GM18502 (cell line): ENCODE results near the gene MALAT1.
"Not testable (repeated sequence)": the region's sequence is repeated elsewhere in the genome, so short reads cannot be mapped to it uniquely, and the experiment has no call there.

Source experiments
- ATAC-seq: cut with Tn5 transposase; IDR thresholded peaks from one replicate; pipeline ENCODE4 v1.9.1; 2021; ENCODE audit warnings: mild to moderate bottlenecking; ENCODE audit not compliant: unreplicated experiment, poor library complexity

MALAT1 gene

DNA sequence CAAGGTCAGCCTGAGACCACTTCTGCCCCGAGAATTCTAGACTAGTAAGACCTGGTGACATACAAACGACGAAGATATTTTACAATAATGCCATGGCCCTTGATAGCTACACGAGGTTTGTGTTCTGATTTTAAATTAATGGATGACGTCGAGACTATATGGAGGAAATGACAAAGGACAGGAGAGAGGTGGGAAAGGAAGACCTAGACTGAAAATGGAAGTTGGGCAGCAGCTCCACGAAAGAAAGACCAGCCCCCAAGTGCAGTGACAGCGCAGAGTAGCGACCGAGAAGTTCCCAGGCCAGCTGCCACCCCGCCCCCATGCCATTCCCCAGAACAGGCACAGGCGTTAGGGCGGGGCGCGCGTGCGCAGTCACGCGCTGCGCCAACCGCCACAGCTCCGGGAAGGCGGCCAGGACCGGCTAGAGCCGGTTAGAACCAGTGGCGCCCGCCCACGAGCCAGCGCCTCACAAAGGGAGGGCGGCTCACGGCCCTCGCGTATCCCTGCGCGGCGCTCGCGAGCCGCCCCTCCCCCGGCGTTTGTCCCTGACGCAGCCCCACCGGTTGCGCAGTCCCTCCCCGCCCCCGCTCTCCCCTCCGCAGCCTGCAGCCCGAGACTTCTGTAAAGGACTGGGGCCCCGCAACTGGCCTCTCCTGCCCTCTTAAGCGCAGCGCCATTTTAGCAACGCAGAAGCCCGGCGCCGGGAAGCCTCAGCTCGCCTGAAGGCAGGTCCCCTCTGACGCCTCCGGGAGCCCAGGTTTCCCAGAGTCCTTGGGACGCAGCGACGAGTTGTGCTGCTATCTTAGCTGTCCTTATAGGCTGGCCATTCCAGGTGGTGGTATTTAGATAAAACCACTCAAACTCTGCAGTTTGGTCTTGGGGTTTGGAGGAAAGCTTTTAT lies 1.5 kb upstream of the MALAT1 start:
- peak; percentile 65 for ATAC-seq

DNA sequence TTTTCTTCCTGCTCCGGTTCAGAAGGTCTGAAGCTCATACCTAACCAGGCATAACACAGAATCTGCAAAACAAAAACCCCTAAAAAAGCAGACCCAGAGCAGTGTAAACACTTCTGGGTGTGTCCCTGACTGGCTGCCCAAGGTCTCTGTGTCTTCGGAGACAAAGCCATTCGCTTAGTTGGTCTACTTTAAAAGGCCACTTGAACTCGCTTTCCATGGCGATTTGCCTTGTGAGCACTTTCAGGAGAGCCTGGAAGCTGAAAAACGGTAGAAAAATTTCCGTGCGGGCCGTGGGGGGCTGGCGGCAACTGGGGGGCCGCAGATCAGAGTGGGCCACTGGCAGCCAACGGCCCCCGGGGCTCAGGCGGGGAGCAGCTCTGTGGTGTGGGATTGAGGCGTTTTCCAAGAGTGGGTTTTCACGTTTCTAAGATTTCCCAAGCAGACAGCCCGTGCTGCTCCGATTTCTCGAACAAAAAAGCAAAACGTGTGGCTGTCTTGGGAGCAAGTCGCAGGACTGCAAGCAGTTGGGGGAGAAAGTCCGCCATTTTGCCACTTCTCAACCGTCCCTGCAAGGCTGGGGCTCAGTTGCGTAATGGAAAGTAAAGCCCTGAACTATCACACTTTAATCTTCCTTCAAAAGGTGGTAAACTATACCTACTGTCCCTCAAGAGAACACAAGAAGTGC lies 661 bp upstream of the MALAT1 start:
- no peak for ATAC-seq

DNA sequence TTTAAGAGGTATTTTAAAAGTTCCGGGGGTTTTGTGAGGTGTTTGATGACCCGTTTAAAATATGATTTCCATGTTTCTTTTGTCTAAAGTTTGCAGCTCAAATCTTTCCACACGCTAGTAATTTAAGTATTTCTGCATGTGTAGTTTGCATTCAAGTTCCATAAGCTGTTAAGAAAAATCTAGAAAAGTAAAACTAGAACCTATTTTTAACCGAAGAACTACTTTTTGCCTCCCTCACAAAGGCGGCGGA lies 193 bp upstream of the MALAT1 start:
- ATAC-seq: no peak

DNA sequence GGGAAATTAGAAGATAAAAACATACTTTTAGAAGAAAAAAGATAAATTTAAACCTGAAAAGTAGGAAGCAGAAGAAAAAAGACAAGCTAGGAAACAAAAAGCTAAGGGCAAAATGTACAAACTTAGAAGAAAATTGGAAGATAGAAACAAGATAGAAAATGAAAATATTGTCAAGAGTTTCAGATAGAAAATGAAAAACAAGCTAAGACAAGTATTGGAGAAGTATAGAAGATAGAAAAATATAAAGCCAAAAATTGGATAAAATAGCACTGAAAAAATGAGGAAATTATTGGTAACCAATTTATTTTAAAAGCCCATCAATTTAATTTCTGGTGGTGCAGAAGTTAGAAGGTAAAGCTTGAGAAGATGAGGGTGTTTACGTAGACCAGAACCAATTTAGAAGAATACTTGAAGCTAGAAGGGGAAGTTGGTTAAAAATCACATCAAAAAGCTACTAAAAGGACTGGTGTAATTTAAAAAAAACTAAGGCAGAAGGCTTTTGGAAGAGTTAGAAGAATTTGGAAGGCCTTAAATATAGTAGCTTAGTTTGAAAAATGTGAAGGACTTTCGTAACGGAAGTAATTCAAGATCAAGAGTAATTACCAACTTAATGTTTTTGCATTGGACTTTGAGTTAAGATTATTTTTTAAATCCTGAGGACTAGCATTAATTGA lies 1.0 kb downstream of the MALAT1 start:
- ATAC-seq: no peak

DNA sequence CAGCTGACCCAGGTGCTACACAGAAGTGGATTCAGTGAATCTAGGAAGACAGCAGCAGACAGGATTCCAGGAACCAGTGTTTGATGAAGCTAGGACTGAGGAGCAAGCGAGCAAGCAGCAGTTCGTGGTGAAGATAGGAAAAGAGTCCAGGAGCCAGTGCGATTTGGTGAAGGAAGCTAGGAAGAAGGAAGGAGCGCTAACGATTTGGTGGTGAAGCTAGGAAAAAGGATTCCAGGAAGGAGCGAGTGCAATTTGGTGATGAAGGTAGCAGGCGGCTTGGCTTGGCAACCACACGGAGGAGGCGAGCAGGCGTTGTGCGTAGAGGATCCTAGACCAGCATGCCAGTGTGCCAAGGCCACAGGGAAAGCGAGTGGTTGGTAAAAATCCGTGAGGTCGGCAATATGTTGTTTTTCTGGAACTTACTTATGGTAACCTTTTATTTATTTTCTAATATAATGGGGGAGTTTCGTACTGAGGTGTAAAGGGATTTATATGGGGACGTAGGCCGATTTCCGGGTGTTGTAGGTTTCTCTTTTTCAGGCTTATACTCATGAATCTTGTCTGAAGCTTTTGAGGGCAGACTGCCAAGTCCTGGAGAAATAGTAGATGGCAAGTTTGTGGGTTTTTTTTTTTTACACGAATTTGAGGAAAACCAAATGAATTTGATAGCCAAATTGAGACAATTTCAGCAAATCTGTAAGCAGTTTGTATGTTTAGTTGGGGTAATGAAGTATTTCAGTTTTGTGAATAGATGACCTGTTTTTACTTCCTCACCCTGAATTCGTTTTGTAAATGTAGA lies 1.7 kb downstream of the MALAT1 start:
- ATAC-seq: no peak

DNA sequence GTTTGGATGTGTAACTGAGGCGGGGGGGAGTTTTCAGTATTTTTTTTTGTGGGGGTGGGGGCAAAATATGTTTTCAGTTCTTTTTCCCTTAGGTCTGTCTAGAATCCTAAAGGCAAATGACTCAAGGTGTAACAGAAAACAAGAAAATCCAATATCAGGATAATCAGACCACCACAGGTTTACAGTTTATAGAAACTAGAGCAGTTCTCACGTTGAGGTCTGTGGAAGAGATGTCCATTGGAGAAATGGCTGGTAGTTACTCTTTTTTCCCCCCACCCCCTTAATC lies 2.3 kb downstream of the MALAT1 start:
- ATAC-seq: no peak

DNA sequence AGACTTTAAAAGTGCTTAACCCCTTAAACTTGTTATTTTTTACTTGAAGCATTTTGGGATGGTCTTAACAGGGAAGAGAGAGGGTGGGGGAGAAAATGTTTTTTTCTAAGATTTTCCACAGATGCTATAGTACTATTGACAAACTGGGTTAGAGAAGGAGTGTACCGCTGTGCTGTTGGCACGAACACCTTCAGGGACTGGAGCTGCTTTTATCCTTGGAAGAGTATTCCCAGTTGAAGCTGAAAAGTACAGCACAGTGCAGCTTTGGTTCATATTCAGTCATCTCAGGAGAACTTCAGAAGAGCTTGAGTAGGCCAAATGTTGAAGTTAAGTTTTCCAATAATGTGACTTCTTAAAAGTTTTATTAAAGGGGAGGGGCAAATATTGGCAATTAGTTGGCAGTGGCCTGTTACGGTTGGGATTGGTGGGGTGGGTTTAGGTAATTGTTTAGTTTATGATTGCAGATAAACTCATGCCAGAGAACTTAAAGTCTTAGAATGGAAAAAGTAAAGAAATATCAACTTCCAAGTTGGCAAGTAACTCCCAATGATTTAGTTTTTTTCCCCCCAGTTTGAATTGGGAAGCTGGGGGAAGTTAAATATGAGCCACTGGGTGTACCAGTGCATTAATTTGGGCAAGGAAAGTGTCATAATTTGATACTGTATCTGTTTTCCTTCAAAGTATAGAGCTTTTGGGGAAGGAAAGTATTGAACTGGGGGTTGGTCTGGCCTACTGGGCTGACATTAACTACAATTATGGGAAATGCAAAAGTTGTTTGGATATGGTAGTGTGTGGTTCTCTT lies 2.8 kb downstream of the MALAT1 start:
- ATAC-seq: no peak

DNA sequence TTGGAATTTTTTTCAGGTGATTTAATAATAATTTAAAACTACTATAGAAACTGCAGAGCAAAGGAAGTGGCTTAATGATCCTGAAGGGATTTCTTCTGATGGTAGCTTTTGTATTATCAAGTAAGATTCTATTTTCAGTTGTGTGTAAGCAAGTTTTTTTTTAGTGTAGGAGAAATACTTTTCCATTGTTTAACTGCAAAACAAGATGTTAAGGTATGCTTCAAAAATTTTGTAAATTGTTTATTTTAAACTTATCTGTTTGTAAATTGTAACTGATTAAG lies 3.4 kb downstream of the MALAT1 start:
- no peak for ATAC-seq

DNA sequence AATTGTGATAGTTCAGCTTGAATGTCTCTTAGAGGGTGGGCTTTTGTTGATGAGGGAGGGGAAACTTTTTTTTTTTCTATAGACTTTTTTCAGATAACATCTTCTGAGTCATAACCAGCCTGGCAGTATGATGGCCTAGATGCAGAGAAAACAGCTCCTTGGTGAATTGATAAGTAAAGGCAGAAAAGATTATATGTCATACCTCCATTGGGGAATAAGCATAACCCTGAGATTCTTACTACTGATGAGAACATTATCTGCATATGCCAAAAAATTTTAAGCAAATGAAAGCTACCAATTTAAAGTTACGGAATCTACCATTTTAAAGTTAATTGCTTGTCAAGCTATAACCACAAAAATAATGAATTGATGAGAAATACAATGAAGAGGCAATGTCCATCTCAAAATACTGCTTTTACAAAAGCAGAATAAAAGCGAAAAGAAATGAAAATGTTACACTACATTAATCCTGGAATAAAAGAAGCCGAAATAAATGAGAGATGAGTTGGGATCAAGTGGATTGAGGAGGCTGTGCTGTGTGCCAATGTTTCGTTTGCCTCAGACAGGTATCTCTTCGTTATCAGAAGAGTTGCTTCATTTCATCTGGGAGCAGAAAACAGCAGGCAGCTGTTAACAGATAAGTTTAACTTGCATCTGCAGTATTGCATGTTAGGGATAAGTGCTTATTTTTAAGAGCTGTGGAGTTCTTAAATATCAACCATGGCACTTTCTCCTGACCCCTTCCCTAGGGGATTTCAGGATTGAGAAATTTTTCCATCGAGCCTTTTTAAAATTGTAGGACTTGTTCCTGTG lies 3.9 kb downstream of the MALAT1 start:
- ATAC-seq: no peak

DNA sequence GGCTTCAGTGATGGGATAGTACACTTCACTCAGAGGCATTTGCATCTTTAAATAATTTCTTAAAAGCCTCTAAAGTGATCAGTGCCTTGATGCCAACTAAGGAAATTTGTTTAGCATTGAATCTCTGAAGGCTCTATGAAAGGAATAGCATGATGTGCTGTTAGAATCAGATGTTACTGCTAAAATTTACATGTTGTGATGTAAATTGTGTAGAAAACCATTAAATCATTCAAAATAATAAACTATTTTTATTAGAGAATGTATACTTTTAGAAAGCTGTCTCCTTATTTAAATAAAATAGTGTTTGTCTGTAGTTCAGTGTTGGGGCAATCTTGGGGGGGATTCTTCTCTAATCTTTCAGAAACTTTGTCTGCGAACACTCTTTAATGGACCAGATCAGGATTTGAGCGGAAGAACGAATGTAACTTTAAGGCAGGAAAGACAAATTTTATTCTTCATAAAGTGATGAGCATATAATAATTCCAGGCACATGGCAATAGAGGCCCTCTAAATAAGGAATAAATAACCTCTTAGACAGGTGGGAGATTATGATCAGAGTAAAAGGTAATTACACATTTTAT lies 4.6 kb downstream of the MALAT1 start:
- ATAC-seq: no peak

DNA sequence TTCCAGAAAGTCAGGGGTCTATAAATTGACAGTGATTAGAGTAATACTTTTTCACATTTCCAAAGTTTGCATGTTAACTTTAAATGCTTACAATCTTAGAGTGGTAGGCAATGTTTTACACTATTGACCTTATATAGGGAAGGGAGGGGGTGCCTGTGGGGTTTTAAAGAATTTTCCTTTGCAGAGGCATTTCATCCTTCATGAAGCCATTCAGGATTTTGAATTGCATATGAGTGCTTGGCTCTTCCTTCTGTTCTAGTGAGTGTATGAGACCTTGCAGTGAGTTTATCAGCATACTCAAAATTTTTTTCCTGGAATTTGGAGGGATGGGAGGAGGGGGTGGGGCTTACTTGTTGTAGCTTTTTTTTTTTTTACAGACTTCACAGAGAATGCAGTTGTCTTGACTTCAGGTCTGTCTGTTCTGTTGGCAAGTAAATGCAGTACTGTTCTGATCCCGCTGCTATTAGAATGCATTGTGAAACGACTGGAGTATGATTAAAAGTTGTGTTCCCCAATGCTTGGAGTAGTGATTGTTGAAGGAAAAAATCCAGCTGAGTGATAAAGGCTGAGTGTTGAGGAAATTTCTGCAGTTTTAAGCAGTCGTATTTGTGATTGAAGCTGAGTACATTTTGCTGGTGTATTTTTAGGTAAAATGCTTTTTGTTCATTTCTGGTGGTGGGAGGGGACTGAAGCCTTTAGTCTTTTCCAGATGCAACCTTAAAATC lies 5.3 kb downstream of the MALAT1 start:
- no peak for ATAC-seq

DNA sequence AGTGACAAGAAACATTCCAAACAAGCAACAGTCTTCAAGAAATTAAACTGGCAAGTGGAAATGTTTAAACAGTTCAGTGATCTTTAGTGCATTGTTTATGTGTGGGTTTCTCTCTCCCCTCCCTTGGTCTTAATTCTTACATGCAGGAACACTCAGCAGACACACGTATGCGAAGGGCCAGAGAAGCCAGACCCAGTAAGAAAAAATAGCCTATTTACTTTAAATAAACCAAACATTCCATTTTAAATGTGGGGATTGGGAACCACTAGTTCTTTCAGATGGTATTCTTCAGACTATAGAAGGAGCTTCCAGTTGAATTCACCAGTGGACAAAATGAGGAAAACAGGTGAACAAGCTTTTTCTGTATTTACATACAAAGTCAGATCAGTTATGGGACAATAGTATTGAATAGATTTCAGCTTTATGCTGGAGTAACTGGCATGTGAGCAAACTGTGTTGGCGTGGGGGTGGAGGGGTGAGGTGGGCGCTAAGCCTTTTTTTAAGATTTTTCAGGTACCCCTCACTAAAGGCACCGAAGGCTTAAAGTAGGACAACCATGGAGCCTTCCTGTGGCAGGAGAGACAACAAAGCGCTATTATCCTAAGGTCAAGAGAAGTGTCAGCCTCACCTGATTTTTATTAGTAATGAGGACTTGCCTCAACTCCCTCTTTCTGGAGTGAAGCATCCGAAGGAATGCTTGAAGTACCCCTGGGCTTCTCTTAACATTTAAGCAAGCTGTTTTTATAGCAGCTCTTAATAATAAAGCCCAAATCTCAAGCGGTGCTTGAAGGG lies 6.0 kb downstream of the MALAT1 start:
- no peak for ATAC-seq

DNA sequence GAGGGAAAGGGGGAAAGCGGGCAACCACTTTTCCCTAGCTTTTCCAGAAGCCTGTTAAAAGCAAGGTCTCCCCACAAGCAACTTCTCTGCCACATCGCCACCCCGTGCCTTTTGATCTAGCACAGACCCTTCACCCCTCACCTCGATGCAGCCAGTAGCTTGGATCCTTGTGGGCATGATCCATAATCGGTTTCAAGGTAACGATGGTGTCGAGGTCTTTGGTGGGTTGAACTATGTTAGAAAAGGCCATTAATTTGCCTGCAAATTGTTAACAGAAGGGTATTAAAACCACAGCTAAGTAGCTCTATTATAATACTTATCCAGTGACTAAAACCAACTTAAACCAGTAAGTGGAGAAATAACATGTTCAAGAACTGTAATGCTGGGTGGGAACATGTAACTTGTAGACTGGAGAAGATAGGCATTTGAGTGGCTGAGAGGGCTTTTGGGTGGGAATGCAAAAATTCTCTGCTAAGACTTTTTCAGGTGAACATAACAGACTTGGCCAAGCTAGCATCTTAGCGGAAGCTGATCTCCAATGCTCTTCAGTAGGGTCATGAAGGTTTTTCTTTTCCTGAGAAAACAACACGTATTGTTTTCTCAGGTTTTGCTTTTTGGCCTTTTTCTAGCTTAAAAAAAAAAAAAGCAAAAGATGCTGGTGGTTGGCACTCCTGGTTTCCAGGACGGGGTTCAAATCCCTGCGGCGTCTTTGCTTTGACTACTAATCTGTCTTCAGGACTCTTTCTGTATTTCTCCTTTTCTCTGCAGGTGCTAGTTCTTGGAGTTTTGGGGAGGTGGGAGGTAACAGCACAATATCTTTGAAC lies 6.8 kb downstream of the MALAT1 start:
- ATAC-seq: no peak

DNA sequence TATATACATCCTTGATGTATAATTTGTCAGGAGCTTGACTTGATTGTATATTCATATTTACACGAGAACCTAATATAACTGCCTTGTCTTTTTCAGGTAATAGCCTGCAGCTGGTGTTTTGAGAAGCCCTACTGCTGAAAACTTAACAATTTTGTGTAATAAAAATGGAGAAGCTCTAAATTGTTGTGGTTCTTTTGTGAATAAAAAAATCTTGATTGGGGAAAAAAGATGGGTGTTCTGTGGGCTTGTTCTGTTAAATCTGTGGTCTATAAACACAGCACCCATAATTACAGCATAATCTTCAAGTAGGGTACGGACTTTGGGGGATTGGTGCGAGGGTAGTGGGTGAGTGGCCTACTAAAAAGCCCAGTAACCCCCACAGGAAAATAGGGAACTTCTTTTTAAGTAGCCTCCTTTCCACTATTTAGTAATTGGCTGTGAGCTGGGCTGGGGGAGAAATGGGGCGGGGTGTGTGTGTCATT lies 7.5 kb downstream of the MALAT1 start:
- no peak for ATAC-seq

DNA sequence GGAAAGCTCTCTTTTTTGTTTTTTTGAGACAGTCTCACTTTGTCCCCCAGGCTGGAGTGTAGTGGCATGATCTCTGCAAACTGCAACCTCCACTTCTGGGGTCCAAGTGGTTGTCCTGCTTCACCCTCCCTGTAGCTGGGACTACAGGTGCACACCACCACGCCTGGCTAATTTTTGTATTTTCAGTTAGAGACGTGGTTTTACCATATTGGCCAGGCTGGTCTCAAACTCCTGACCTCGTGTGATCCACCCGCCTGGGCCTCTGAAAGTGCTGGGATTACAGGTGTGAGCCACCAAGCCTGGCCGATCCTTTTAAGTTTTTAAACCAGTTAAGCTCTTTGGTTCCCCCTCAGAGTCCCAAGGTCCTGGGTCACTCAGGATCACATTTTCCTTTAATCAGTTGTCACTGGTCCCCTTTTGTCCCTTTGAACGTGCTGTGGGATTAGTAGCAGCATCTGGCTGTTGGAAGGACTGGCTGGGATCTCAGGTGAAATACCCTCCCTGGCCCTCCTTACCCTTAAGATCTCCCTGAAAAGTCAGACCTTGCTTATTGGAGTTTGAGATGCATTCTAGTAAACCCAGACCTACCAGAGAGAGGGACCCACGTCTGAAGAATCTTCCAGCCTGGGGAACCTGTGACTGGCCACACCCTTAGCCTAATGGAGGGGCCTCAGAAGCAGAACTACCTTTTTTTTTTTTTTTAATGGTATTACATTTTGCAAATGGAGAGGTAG lies 8.1 kb downstream of the MALAT1 start:
- peak; percentile 22 for ATAC-seq

DNA sequence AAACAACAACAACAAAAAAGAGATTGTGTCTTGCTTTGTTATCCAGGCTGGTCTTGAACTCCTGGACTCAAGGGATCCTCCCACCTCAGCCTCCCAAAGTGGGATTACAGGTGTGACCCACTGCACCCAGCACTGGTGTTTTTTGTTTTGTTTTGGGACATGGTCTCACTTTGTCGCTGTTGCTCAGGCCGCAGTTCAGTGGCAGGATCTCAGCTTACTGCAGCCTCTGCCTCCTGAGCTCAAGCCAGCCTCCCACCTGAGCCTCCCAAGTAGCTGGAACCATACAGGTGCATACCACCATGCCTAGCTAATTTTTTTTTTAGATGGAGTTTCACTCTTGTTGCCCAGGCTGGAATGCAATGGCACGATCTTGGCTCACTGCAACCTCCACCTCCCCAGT lies 13.5 kb downstream of the MALAT1 start:
- ATAC-seq: not testable (repeated sequence)
